Activated CD8-positive, alpha-beta memory T cell treated with anti-CD3 and anti-CD28 coated beads for 36 hours (primary cell): ENCODE results near the gene PKP3. TPM values are rescaled to one million over a fixed set of nuclear protein-coding genes. Genes with fewer than 3 reads are reported as not detected.
"Not testable (repeated sequence)": the region's sequence is repeated elsewhere in the genome, so short reads cannot be mapped to it uniquely, and the experiment has no call there.

ENCODE experiments used
- CTCF ChIA-PET: fragments of 350-600 bp; sonication (Branson Sonifier 250); formaldehyde crosslinking; loops from one replicate; lab custom pipeline; 2021; ENCODE audit warnings: antibody characterized with exemption; lab: Charles Lee
- POLR2A ChIA-PET: fragments of 350-600 bp; sonication (Branson Sonifier 250); formaldehyde crosslinking; loops from one replicate; lab custom pipeline; 2021; ENCODE audit warnings: antibody characterized with exemption; lab: Charles Lee
- total RNA-seq, 2 experiments: library from RNA; stranded (reverse); gene quantifications; one replicate each; pipeline ENCODE4 v1.2.3, GENCODE V29; 2021

PKP3 gene
- total RNA-seq, 2 experiments from 2014 or later, result 0.50 TPM; not detected in 1

DNA sequence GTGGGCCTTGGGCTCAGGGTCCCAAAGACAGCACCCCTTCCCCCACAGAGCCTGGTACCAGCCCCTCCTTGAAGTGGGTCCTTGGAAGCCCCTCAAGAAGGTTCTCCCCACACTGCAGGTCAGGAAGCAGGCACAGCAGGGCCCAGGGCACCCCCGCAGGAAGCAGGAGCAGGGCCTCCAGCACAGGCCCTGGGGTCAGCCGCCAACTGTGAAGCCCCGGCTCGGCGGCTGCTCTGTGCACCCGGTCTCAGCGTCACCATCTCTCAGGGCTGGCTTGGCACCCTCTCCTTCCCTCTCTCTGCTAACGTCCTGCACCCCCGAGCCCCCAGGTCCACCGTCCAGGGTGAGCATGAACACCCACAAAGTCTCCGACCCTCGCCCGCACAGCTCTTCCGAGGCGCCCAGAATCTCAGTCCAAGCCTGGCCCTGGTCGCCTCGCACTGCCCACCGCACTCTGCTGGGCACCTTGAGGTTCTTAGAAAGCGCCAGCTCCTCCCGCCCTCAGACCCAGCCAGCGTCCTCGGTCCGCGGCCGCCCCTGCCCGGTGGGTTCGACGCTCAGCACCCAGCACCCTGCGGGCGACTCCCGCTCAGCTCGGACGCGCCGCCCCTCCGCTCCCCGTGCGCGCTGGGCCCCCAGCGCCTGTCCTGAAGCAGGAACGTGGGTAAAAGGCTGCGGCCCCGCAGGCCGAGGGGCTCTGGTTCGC lies 22.2 kb downstream of the PKP3 start:
- POLR2A ChIA-PET, result interaction anchor here (3.0 to 4.3 kb wide), 2 partner anchors 9 to 33 kb away, joined by 21 to 25 read pairs; partner anchors contain the start of gene PTDSS2

DNA sequence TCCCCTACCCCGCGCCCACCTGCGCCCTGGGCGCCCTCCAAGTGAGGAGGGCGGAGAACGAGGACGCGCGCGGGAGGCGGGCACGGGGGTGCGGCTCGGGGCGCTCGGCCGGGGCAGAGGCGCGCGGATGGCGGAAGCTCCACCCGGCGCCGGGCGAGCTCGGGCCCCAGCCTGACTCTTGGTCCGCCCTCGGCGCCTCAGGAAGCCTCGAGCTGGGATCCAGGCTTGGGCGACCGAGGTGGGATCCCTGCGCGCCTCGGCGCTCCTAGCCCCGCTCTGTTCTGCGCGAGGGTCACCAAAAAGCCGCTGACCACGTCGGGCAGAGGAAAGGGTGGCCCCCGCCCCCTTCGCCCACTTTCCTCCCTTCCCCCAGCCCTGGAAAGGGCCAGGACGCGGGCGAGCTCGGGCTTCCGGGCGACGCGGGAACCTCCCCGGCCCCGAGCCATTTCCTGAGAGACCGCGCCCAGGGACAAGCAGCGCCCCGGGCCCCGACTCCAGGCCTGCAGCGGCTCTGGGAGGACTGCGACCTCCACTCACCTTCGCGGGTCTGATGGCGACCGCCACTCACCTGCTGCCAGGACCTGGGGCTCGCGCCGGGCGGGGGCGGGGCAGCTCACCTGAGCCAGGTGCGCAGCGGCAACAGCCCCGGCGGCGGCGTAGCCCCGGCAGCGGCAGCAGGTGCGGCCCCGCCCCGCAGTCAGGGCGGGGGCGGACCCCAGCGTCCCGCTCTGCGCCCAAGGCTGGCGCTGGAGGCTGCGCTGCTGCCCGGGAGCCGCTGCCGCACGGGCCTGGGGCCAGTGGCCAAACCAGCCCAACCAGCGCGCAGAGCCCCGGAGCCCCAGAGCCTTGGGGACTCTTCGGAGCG lies 23.0 kb downstream of the PKP3 start:
- ChIA-PET POLR2A (interaction anchor here (3.0 to 4.3 kb wide), 2 partner anchors 10 to 32 kb away, joined by 21 to 25 read pairs; partner anchors contain the start of gene PTDSS2), CTCF (interaction anchor here (1.2 to 3.6 kb wide), 4 partner anchors 10 to 166 kb away, joined by 3 to 18 read pairs (median 6); no protein-coding TSS in a partner anchor)

More for the DNA sequence above, 22.2 kb downstream of the PKP3 start:
- CTCF ChIA-PET, result interaction anchor here (1.2 to 3.6 kb wide), 5 partner anchors 9 to 166 kb away, joined by 3 to 18 read pairs (median 5); no protein-coding TSS in a partner anchor

DNA sequence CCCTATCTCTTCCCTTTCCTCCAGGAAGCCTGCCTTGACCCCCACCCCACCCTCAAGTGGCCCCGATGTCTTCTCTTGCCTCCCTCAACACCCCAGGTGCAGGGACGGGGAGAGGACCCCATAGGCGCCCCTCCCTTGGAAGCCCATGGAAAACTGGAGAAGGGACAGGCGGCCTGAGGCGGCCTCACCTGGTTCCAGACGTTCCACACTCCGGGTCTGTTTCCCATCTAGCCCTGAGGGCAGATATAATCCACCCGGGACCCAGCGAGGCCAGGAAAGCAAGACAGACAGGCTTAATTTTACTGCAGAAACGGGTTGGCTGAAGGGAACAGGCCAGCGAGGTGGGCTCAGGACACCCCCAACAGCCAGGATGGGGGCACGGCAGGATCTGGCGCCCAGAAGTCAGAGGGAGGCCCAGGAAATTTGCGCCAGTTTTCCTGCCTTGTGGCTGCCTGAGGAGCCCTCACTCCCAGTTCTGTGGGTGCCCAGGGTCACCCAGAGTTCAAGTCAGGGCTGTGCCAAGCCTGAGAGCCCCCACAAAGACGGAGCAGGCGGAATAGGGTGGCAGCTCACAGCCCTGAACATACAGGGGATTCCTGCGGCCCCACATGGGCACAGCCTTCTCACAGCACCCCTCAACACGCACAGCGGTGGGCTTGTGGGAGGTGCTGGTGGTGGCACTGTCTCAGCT lies 23.8 kb downstream of the PKP3 start:
- CTCF ChIA-PET, result interaction anchor here (3.6 kb wide), 1 partner anchor 31 kb away, joined by 18 read pairs; no protein-coding TSS in a partner anchor
- POLR2A ChIA-PET, result interaction anchor here (3.0 to 4.3 kb wide), 2 partner anchors 11 to 31 kb away, joined by 21 to 25 read pairs; partner anchors contain the start of gene PTDSS2

DNA sequence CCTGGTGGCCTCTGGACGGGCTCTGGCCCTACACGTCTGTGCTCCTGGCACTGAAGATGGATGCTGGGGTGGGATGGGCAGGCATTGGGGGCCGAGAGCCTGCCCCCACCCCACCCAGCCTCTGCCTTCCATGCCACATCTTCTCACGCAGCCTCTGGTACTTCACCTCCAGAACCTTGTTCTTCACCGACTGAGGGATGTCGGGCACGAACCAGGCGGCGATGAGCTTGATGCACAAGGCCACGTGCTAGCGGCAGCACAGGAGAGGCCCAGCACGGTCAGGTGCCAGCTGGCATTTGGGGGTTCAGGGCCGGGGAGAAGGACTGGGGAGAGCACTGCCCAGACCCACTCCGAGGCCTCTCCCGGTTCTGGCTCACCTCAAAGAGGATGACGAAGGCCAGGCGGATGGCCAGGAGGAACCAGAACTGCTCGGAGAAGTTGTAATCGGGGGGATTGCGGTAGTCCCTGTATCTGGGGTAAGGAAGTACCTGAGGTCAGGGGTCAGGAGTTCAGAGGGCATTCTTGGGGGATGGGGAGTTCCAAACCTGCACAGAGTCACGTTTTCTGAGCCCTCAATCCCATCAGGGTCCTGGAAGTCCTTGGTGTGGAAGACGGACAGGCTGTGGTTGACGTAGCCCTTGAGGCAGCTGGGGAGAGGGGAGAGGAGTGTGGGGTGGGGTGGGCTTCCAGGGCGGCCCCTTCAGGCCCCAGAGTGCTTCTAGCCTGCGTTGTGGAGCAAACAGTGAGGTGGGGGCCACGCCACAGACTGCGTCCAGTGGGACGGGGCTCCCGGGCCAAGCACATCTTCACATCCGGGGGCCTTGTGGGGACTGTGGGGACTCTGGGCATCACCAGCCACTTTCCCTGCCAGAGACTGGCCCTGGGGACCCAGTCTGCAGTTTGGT lies 24.6 kb downstream of the PKP3 start:
- POLR2A ChIA-PET, result no interaction called here
- CTCF ChIA-PET, result no interaction called here

DNA sequence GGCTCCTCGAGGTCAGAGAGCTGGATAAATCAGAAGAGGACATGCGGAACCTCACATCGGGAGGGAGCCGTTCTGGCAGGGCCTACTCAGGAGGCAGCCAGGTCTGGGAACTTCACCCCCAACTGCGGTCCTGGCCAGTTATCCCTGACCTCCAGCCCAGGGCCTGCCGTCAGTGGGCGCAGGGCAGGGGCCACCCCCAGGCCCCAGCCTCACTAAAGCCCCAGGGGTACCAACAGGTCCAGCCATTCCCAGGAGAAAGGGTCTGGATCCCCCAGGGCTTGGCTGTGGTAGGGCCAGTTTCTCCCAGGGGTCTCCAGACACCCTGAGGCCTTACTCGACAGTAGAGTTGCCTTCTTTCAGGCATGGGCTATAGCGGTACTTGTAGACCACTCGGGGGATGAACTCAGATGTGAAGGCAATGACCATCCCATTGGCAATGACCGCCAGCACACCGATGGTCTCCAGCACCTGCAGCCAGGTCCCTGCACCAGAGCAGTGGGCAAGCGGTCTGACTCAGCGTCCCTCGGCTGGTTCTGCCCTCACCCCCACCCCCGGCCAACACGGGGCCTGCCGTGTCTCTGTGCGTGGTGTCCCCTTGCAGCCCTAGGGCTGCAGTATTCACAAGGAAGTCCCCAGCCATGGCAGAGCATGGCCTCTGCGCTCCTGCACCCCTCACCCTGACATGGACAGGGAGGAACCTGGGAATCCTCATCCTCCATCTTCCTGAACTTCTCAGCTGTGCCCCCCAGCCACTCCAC lies 25.4 kb downstream of the PKP3 start:
- ChIA-PET POLR2A (no interaction called here), CTCF (no interaction called here)

DNA sequence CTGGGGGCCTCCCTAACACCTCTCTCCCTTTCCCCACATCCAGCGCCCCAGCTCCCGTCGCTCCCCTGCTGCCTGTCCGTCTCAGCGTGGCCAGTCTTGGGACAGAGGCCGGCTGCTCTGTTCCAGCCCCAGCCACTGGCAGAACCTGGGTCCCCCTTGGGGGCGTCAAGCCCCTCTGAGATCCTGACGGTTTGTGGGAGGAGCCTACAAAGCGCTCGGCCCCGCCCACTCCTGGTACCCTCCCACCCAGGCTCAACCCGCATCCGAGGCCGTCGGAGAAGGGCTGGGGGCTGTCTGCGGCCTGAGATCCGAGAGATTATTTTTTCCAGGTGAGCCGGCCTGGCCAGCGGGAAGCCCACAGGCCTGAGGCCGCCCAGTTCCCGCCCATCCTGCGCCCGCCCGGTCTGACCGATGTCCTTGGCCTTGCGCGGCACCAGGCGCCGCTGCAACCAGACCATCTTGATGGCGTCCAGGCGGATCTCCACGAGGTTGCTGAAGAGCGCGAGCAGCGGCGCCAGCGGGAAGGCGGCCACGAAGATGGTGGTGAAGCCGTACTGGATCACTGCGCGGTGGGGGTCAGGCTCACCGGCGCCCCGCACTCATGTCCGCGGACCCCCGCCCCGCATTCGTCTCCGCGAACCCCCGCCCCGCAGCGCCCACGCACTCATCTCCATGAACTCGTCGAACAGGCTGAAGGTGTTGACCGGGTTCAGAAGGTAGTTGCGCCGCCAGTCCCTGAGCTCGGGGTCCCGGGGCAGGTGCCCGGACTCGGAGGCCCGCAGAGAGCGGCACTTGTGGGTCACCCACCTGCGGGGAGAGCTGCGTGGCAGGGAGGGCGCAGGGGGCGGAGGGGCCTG lies 26.3 kb downstream of the PKP3 start:
- ChIA-PET POLR2A (no interaction called here), CTCF (no interaction called here)

DNA sequence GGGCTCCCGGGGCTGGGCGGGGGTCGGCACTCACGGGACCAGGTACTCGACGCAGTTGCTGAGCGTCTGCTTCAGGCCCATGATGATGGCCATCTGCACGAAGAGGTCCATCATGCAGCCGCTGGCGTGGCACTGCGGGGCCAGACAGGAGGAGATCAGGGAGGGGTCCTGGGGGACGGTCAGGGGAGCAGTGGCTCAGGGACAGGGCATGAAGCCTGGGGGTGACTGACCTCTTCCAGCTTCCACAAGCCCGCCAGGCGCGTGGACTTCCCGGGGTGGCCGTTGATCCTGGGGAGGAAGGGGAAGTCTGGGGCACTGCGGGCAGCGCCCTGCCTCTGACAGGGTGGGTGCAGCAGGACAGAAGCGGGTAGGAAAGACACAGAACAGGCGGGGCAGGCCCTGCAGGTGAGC lies 26.9 kb downstream of the PKP3 start:
- ChIA-PET POLR2A (no interaction called here), CTCF (no interaction called here)

DNA sequence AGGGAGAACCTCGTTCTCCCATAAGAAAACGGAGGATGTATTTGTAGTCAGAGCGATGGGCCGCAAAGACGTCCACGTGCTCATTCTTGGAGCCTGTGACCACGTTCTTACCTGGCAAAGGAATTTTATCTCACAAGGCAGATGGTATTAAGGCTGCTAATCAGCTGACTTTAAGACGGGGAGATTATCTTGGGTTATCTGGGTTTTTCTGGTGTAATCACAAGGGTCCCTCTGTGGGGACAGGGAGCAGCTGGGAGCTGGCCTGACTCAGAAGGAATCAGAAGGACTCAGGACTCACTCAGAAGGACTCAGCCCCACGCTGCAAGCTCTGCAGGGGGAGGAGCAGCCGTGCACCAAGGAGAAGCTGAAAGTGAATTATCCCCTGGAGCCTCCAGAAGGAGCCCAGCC lies 28.2 kb downstream of the PKP3 start:
- POLR2A ChIA-PET, result no interaction called here
- CTCF ChIA-PET, result no interaction called here

DNA sequence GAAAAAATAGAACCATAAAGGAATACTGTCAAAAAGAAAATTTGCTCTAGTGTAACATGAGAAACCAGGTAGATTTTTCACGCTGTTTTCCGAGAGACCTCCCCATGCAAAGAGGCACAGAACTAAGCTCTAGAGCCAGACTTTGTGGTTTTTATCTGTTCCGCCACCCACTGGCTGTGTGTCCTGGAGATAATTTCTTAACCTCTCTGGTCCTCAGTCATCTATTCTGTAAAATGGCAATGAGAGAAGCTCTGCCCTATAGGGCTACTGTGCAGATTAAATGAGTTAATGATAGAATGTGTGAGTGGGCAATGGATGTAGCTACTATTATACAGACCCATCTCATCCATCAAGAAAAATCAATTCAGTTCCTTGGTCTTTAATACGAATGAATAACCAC lies 30.2 kb downstream of the PKP3 start:
- CTCF ChIA-PET, result no interaction called here
- POLR2A ChIA-PET, result no interaction called here

DNA sequence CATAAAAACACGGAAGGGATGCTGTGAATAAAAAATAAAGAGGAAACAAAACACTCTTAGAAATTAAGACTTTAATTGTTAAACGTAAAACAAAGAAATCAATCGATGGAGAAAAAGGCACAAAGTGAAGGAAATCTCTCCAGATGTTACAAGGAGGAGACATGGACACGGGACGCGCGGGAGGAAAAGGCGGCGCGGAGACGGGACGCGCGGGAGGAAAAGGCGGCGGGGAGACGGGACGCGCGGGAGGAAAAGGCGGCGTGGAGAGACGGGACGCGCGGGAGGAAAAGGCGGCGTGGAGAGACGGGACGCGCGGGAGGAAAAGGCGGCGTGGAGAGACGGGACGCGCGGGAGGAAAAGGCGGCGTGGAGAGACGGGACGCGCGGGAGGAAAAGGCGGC lies 30.8 kb downstream of the PKP3 start:
- POLR2A ChIA-PET, CTCF ChIA-PET: not testable (repeated sequence)

DNA sequence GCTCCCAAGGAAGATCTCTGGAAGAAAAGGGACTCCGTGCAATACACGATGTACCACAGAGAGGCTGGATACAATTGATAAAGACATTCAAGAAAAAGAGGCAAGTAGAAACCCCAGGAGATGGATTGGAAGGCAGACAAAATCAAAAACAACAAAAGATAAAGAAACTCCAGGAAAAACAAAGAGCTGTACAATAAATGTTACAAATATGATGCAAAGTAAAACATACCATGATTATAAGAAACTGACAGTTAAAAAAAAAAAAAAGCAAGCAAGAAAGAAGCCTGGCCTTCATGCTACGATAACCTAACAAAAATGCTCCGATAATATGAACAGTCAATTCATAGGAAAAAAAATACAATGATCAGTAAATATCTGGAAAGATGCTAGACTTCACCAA lies 31.3 kb downstream of the PKP3 start:
- CTCF ChIA-PET, result no interaction called here

DNA sequence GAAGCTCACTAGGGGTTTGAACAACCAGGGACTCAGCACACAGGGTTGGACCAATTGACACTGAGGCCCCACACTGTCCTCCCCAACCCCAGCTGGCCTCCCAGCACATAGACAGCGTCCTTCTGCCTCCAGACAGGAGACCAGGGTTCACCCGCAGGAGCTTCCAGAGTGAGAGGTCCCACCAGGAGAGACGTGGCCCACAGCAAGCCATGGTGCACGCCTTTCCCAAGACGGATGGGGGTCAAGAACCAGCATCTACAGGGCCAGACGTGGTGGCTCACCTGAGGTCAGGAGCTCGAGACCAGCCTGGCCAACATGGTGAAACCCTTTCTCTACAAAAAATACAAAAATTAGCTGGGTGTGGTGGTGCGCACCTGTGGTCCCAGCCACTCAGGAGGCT lies 32.8 kb downstream of the PKP3 start:
- POLR2A ChIA-PET, result no interaction called here

More for the DNA sequence above, 31.3 kb downstream of the PKP3 start:
- POLR2A ChIA-PET, result no interaction called here

DNA sequence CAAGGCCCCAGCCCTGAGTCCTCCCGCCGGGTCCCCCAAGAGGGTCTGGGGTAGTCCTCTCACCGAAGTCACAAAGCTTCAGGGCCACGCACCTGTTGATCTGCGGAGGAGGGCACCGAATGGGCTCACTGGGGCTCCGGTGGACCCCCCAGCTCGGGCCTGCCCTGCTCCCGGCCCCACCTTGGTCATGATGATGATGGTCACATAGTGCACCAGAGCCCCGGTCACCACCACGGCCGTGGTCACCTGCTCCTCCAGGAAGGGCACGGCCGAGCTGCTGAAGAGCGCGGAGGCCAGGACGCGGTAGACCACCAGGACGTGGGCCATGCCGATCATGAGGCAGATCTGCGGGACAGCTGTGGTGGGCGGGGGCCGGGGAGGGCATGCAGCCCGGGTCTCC lies 34.3 kb downstream of the PKP3 start:
- ChIA-PET CTCF (no interaction called here), POLR2A (no interaction called here)

More for the DNA sequence above, 32.8 kb downstream of the PKP3 start:
- CTCF ChIA-PET, result no interaction called here

DNA sequence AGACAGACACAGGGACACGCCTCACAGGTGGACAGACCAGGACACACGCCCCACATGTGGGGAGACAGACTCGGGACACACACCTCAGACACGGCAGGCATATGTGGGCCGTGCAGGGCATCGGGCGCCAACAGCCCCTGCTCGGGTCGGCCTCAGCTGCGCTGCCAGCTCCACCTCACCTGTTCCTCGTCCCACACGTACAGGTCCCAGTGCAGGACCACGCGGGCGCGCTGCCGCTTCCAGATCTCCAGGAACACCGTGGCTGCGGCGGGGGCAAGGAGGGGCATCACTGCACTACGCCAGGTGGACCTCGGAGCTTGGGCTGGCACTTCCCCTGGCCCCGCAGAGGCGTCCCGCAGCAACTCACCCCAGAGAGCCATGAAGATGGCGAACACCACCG lies 35.4 kb downstream of the PKP3 start:
- ChIA-PET POLR2A (no interaction called here), CTCF (no interaction called here)

DNA sequence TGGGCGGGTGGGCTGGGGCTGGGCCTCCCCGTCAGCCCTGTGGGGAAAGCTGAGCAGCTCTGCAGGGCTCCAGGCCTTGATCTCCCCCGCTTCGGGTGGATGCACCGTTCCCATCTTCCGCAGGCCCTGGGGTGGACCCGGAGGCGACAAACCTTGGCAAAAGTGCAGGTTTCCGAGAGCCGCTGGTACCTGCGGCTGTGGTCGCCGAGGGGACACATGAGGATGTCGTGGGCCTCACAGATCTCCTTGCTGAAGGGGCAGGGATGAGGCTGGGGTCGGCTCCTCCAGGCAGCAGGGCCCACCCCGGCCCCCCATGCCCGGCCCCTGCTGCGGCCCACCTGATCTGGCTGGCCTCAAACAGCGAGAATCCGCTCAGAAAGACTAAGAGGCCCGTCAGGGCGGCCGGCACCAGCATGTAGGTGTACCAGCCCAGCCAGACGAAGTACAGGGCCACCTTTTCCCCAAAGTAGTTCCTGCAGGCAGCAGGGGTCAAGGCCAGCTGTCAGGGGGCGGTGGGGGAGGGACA lies 36.0 kb downstream of the PKP3 start:
- CTCF ChIA-PET, result no interaction called here
- POLR2A ChIA-PET, result no interaction called here

DNA sequence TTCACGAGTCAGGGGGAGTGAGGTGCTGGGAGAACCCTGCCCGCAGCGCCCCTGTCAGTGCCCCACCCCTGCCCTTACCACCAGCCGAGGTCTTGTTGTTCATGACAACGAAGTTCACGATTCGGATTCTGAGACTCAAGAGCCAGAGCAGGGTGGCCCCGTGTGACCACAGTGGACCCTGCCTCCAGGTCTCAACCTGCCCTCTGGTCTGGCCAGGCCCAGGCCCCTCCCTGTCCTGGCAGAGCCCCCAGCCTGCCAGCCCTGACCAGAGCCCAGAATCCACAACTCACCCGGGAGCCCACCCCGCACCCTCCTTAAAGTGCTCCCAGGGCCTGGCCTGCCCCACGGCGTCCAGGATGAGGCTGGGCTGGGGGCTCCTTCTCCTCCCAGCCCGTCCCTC lies 37.9 kb downstream of the PKP3 start:
- CTCF ChIA-PET, result no interaction called here
- POLR2A ChIA-PET, result no interaction called here
